Fibroblast of the aortic adventitia (primary cell): ENCODE data around the gene HKDC1. TPM values are rescaled to one million over a fixed set of nuclear protein-coding genes. Genes with fewer than 3 reads are reported as not detected.

Source experiments
- DNase-seq: peaks from one replicate; pipeline ENCODE4 v3.0.0-alpha.2; 2010; ENCODE audit warnings: low read depth
- H3K4me3 ChIP-seq: 2 replicates; pipeline ENCODE4 v1.5.1; 2011; ENCODE audit warnings: low read depth, mild to moderate bottlenecking, control low read depth, low read length, moderate library complexity
- CTCF ChIP-seq: IDR thresholded peaks from 2 replicates; pipeline ENCODE4 v1.5.1; 2011; ENCODE audit warnings: mild to moderate bottlenecking, low read length, control low read depth, inconsistent platforms; ENCODE audit not compliant: insufficient read depth
- total RNA-seq: library from RNA; depleted of rRNA; stranded (reverse); fragments of >200 nt; gene quantifications from 2 replicates; pipeline ENCODE4 v1.2.3, GENCODE V29; 2012; ENCODE audit warnings: low replicate concordance

The HKDC1 gene
- total RNA-seq, 1 donor: 0.09 TPM

- peak; percentile 16 for DNase-seq
- H3K4me3 ChIP-seq: peak overlapping the region; percentile 100
- no peak for TF ChIP-seq CTCF
These were observed 39.5 kb upstream of the HKDC1 start for GRCh38 chr10:69180525-69181204.

- peak overlapping the region; percentile 100 for H3K4me3 ChIP-seq
- DNase-seq: no peak
- TF ChIP-seq CTCF: no peak
These were observed 38.7 kb upstream of the HKDC1 start for GRCh38 chr10:69181433-69181832.

DNA sequence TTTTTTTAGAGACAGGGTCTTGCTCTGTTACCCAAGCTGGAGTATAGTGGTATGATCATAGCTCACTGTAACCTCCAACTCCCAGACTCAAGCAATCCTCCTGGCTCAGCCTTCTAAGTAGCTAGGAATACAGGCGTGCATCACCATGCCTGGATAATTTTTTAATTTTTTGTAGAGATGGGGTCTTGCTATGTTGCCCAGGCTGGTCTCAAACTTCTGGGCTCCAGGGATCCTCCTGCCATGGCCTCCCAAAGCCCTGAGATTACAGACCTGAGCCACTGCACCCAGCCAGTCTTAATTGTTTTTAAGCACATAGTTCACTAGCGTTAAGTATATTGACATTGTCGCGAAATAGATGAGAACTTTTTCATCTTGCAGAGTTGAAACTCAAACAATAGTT, 38.1 kb upstream of the HKDC1 start:
- no peak for TF ChIP-seq CTCF
- no peak for DNase-seq

DNA sequence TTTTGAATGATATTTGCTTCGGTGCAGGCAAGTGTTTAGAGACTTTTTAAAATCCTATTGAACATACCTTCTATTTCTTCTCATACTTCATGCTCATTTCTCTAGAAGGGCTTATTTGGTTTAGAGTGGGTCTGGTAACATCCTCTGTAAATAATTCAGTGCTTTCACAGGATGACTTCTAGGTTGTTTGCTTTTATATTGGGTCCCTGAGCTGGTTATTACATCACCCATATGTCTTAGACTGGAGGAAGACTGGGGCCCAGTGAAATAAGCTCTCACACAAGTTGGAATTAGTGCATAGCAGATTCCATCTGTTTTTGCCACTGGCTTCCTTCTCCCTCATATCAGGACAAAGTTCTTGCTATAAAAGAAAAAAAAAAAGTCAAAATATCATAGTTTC, 33.6 kb upstream of the HKDC1 start:
- H3K4me3 ChIP-seq: no peak overlapping the region
- no peak for DNase-seq
- no peak for TF ChIP-seq CTCF

More for the DNA sequence above, 38.1 kb upstream of the HKDC1 start:
- H3K4me3 ChIP-seq: no peak overlapping the region

- TF ChIP-seq CTCF: no peak
- H3K4me3 ChIP-seq: no peak overlapping the region
- peak; percentile 40 for DNase-seq
These were observed 19.1 kb upstream of the HKDC1 start for GRCh38 chr10:69201045-69201444.

DNA sequence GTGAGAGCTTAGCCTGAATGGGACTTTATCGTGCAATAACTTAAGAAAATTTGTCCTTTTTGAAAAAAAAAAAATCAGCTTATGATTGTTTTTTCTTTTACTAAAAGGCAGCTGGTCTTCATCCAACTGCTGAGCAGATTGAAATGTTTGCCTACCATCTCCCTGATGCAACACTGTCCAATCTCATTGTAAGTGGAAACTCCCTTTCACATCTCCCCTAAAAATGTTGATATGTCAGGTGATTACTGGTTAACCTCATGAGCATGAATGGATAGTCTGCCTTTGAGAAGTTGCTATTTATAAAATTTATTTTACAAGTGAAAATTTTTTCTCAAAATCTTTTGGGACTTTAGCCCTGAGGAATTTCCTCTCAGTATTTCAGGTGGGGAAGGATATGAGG, 17.8 kb upstream of the HKDC1 start:
- no peak overlapping the region for H3K4me3 ChIP-seq
- peak; percentile 92 for DNase-seq
- no peak for TF ChIP-seq CTCF

- no peak for TF ChIP-seq CTCF
- no peak for DNase-seq
- H3K4me3 ChIP-seq: no peak overlapping the region
These were observed 11.4 kb upstream of the HKDC1 start for GRCh38 chr10:69208761-69209160.
